ENCODE measurements around the gene TOM1L2. TPM values are rescaled to one million over a fixed set of nuclear protein-coding genes. Genes with fewer than 3 reads are reported as not detected.

TOM1L2 gene
- total and polyA plus RNA-seq, 2 of the 4 experiments (the other 2 are of a cell fraction): 34.4 to 51.7 TPM

GRCh38 chr17:17840751-17841591, 131.2 kb downstream of the TOM1L2 start:
- Histone ChIP-seq H3K4me1 (ENCODE audit: control insufficient read depth, insufficient read depth, low read length) (peaks cover 30% of the 10 kb centered on the region), H3K9me1 (ENCODE audit: insufficient read depth, low read length) (peaks cover 17% of the 10 kb centered on the region), H2BK20ac (ENCODE audit: low read depth, low read length) (peak overlapping the region; percentile 72), H3K56ac (ENCODE audit: extremely low read depth, insufficient read depth, low read length) (no peak overlapping the region), H4K8ac (ENCODE audit: low read depth in 2 of 2, low read length in 2 of 2) (peak overlapping the region; percentile 97 to 98; a peak in 3 of 4 replicates), H2BK120ac (ENCODE audit: low read depth, low read length) (peak overlapping the region; percentile 82), H2AK9ac (replicated peaks; ENCODE audit: low read depth, low read length, poor library complexity) (peak overlapping the region; percentile 99), H3K4me3 (ENCODE audit: insufficient read depth, low read depth, low read length) (no peak overlapping the region), H3K27ac (ENCODE audit: insufficient read depth, low read length) (peak overlapping the region; percentile 82), H2AK5ac (ENCODE audit: low read depth, low read length) (peak overlapping the region; percentile 99), H4K20me1 (ENCODE audit: insufficient read depth, low read length) (0 out of 2 replicates have a peak, but pooled peaks cover under 1% of the 10 kb centered on the region), H3K27me3 (ENCODE audit: control insufficient read depth, insufficient read depth, low read length) (no peaks in the 10 kb centered on the region), H3K9ac (ENCODE audit: low read depth, low read length) (peak overlapping the region; percentile 66; the same call in 1 of the 2 replicates), H2BK15ac (ENCODE audit: low read depth, low read length) (peak overlapping the region; percentile 63; the same call in 1 of the 3 replicates), H3K18ac (ENCODE audit: low read depth, low read length) (peak overlapping the region; percentile 14; the same call in 1 of the 2 replicates), H3K79me1 (ENCODE audit: low read depth in 1 of 2, low read length in 2 of 2) (peaks cover 0 to 31% of the 10 kb centered on the region in 2 experiments; a peak in 2 of 4 replicates), H3K23ac (ENCODE audit: low read depth, low read length) (peak overlapping the region; percentile 28), H2BK5ac (ENCODE audit: low read depth, low read length, poor library complexity, severe bottlenecking) (peak overlapping the region; percentile 93), H4K5ac (ENCODE audit: low read depth, low read length) (peak overlapping the region; percentile 86), H3K9me3 (ENCODE audit: control insufficient read depth, insufficient read depth, low read length) (no peaks in the 10 kb centered on the region), H3K4ac (ENCODE audit: low read depth, low read length) (peak overlapping the region; percentile 98), H3K14ac (replicated peaks; ENCODE audit: low read depth, low read length) (peak overlapping the region; percentile 93), H3K36me3 (ENCODE audit: control insufficient read depth, insufficient read depth, low read length) (peaks cover 2% of the 10 kb centered on the region; the same call in 1 of the 2 replicates), H4K91ac (ENCODE audit: insufficient read depth, low read depth, low read length) (peak overlapping the region; percentile 87), H3K4me2 (ENCODE audit: low read depth, low read length) (no peak overlapping the region; the same call in 1 of the 2 replicates), H2AFZ (replicated peaks; ENCODE audit: low read length, poor library complexity) (peak overlapping the region; percentile 58)
- no TSS peak for BruUV-seq (replicated peaks)
- no peak for ATAC-seq (ENCODE audit: low read depth)
- ChIA-PET CTCF (no interaction called here), POLR2A (ENCODE audit: unreplicated experiment) (no interaction called here)
- dilution Hi-C loops (cut with HindIII; ENCODE audit: low sequenced_read_pairs, unreplicated experiment) (no loop called here), intact Hi-C loops (cut with micrococcal nuclease) (no loop called here), in situ Hi-C loops (cut with MboI; ENCODE audit: low sequenced_read_pairs) (no loop called here)
- DNase-seq: peak; percentile 54
- no CpG with 5 or more reads among the region's 7 CpGs for WGBS, 2 experiments (ENCODE audit: extremely low coverage in 2 of 2, insufficient read length in 1 of 2)
- no peak for TF ChIP-seq BHLHE40 (IDR thresholded peaks at IDR 0.05; ENCODE audit: low read depth, low read length)
- no peak for TF ChIP-seq FOS (IDR thresholded peaks at IDR 0.05; ENCODE audit: low read depth, low read length)
- no peak for TF ChIP-seq CHD1 (IDR thresholded peaks at IDR 0.05; ENCODE audit: low read depth, low read length)
- TF ChIP-seq USF2 (IDR thresholded peaks at IDR 0.05; ENCODE audit: low read depth, low read length): no peak
- TF ChIP-seq MXI1 (IDR thresholded peaks at IDR 0.05; ENCODE audit: borderline replicate concordance, low read depth, low read length): no peak
- no peak for TF ChIP-seq NFE2L2 (IDR thresholded peaks at IDR 0.05; ENCODE audit: low read depth, low read length)
- no peak for TF ChIP-seq MAZ (IDR thresholded peaks at IDR 0.05; ENCODE audit: borderline replicate concordance, low read depth, low read length)
- no peak for TF ChIP-seq CTCF (conservative IDR thresholded peaks at IDR 0.05; ENCODE audit: low read depth, low read length)
- no peak for TF ChIP-seq RFX5 (IDR thresholded peaks at IDR 0.05; ENCODE audit: low read depth, low read length)
- no peak for TF ChIP-seq MAFK (IDR thresholded peaks at IDR 0.05; ENCODE audit: low read depth, low read length)
- no peak for TF ChIP-seq RAD21 (IDR thresholded peaks at IDR 0.05; ENCODE audit: low read length)
- no peak for TF ChIP-seq ELK1 (IDR thresholded peaks at IDR 0.05; ENCODE audit: borderline replicate concordance, low read depth, low read length)
- TF ChIP-seq SMC3 (IDR thresholded peaks at IDR 0.05; ENCODE audit: low read depth, low read length): no peak

Measured in IMR-90 (cell line).